Measurements from ENCODE around the gene SPECC1L.

Gene SPECC1L

GRCh38 chr22:24339452-24339747, 68.8 kb downstream of the SPECC1L start:
- Histone ChIP-seq H3K27ac (no peak overlapping the region), H3K4me3 (no peak overlapping the region)

GRCh38 chr22:24341627-24342026, 71.0 kb downstream of the SPECC1L start:
- Histone ChIP-seq H3K4me3 (no peak overlapping the region), H3K27ac (no peak overlapping the region)

- H3K27ac ChIP-seq, result no peak overlapping the region
- H3K4me3 ChIP-seq, result no peak overlapping the region
Measured at GRCh38 chr22:24350627-24351026, 80.0 kb downstream of the SPECC1L start.

GRCh38 chr22:24353121-24353520, 82.5 kb downstream of the SPECC1L start:
- no peak overlapping the region for H3K27ac ChIP-seq

GRCh38 chr22:24355574-24355973, 84.9 kb downstream of the SPECC1L start:
- Histone ChIP-seq H3K4me3 (no peak overlapping the region), H3K27ac (no peak overlapping the region)

More at GRCh38 chr22:24353121-24353520, 82.5 kb downstream of the SPECC1L start:
- H3K4me3 ChIP-seq, result no peak overlapping the region

- no peak overlapping the region for H3K27ac ChIP-seq
- no peak overlapping the region for H3K4me3 ChIP-seq
Measured at GRCh38 chr22:24357547-24357946, 86.9 kb downstream of the SPECC1L start.

- H3K4me3 ChIP-seq, result no peak overlapping the region
- no peak overlapping the region for H3K27ac ChIP-seq
Measured at GRCh38 chr22:24358105-24358836, 87.6 kb downstream of the SPECC1L start.

GRCh38 chr22:24359452-24360120, 89.0 kb downstream of the SPECC1L start:
- H3K4me3 ChIP-seq, result no peak overlapping the region
- H3K27ac ChIP-seq, result no peak overlapping the region

- Histone ChIP-seq H3K27ac (no peak overlapping the region), H3K4me3 (no peak overlapping the region)
Measured at GRCh38 chr22:24361976-24362646, 91.5 kb downstream of the SPECC1L start.

GRCh38 chr22:24363243-24363642, 92.6 kb downstream of the SPECC1L start:
- Histone ChIP-seq H3K27ac (no peak overlapping the region), H3K4me3 (no peak overlapping the region)

- no peak overlapping the region for H3K4me3 ChIP-seq
- no peak overlapping the region for H3K27ac ChIP-seq
Measured at GRCh38 chr22:24366701-24367100, 96.1 kb downstream of the SPECC1L start.

- Histone ChIP-seq H3K4me3 (no peak overlapping the region), H3K27ac (no peak overlapping the region)
Measured at GRCh38 chr22:24367841-24368240, 97.2 kb downstream of the SPECC1L start.

- H3K4me3 ChIP-seq, result no peak overlapping the region
- no peak overlapping the region for H3K27ac ChIP-seq
Measured at GRCh38 chr22:24370401-24370800, 99.8 kb downstream of the SPECC1L start.

GRCh38 chr22:24376002-24376401, 105.4 kb downstream of the SPECC1L start:
- H3K27ac ChIP-seq, result no peak overlapping the region
- H3K4me3 ChIP-seq, result no peak overlapping the region

GRCh38 chr22:24376586-24376985, 106.0 kb downstream of the SPECC1L start:
- Histone ChIP-seq H3K27ac (no peak overlapping the region), H3K4me3 (no peak overlapping the region)

GRCh38 chr22:24379536-24379935, 108.9 kb downstream of the SPECC1L start:
- H3K27ac ChIP-seq, result no peak overlapping the region
- H3K4me3 ChIP-seq, result no peak overlapping the region

- no peak overlapping the region for H3K4me3 ChIP-seq
- no peak overlapping the region for H3K27ac ChIP-seq
Measured at GRCh38 chr22:24380220-24380904, 109.7 kb downstream of the SPECC1L start.

- Histone ChIP-seq H3K4me3 (no peak overlapping the region), H3K27ac (no peak overlapping the region)
Measured at GRCh38 chr22:24380905-24381230, 110.2 kb downstream of the SPECC1L start.

- H3K27ac ChIP-seq, result no peak overlapping the region
- no peak overlapping the region for H3K4me3 ChIP-seq
Measured at GRCh38 chr22:24383061-24383460, 112.4 kb downstream of the SPECC1L start.

GRCh38 chr22:24384131-24384530, 113.5 kb downstream of the SPECC1L start:
- no peak overlapping the region for H3K4me3 ChIP-seq
- no peak overlapping the region for H3K27ac ChIP-seq
